H1 (cell line): ENCODE results near the gene CXCR3. TPM values are rescaled to one million over a fixed set of nuclear protein-coding genes. Genes with fewer than 3 reads are reported as not detected.

Experiments used
- RNF2 ChIP-seq: fragments of 200-900, 300-1000 bp; sonication (generic); IDR thresholded peaks from 2 replicates; pipeline ENCODE4 v1.7.1; 2016; ENCODE audit warnings: borderline replicate concordance, low read depth, mild to moderate bottlenecking, antibody characterized with exemption, low read length; ENCODE audit not compliant: poor library complexity, severe bottlenecking; ENCODE audit errors: missing control alignments
- polyA plus RNA-seq, 7 experiments: library from polyadenylated mRNA; depleted of rRNA in 3 of 7; stranded (reverse) in 5 of 7; unstranded in 2 of 7; fragments of >200 nt in 5 of 7; fragments of 200-250 nt in 2 of 7; gene quantifications; 1 replicate in 5 of 7; 2 replicates in 1 of 7; 4 replicates in 1 of 7; pipeline versions ENCODE4 v1.2.1 to v1.2.3, GENCODE V29; 2011 to 2013; ENCODE audit warnings: missing spikeins in 2 of 7, mixed read lengths in 2 of 7
- total RNA-seq: library from RNA; stranded (reverse); fragmentation: NEBNext Ultra II Directional; extraction: Animal tissue kit (Norgen Biotek cat#: 25700); gene quantifications from 2 replicates; pipeline ENCODE4 v1.2.1, GENCODE V29; 2021

The CXCR3 gene
- total and polyA plus RNA-seq, 2 of the 8 experiments (the other 6 are each of a cell fraction or from before 2014, with no cell fraction given) = not detected

DNA sequence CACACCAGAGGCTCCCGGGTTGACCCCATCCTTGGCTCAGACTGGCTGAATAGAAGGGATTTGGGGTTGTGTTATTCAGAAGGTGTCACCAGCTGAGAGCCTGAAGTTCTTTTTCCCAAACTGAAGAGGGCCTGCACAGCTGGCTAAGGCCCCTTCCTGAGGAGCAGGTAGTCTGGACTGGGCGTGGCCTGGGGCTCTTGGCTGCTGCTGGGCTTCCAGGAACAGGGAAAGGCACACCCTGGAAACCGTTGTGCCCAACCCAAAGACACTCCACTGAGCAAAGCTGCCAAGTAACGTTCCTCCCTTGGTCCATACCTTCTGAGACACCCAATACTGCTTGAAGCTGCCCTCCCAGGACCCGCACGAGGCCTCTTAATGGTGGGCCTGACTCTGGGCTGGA lies 8.3 kb upstream of the CXCR3 start (continued):
- no peak for TF ChIP-seq RNF2
